ENCODE measurements around the gene EPB41L3. TPM values are rescaled to one million over a fixed set of nuclear protein-coding genes. Genes with fewer than 3 reads are reported as not detected.

The EPB41L3 gene
- polyA plus RNA-seq, 1 donor from 2014 or later, result 19.6 TPM

- Histone ChIP-seq H4K20me1 (ENCODE audit: insufficient read depth) (no peaks in the 10 kb centered on the region), H3K27ac (ENCODE audit: low read length) (no peak overlapping the region)
Measured at GRCh38 chr18:5410582-5410981, 133.2 kb downstream of the EPB41L3 start.

DNA sequence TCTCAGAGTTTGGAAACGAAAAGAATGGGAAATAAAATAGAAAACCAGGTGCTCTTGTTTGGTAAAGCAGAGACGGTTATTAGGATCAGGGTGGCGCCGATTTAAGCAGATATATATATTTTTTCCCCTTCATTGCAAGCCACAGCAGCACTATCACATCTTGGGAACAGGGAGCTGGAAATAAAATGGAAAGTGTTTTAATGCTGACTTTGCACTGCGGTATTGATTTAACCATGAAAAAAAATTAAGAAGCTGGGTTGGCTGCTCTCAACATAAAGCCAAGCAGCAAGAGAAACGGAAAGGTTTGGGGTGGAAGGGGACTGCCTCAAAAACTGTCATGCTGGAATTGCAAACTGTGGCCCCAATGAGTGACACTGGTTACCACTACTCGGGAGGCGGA lies 145.5 kb downstream of the EPB41L3 start:
- no peak for TF ChIP-seq EP300 (conservative IDR thresholded peaks at IDR 0.05; ENCODE audit: poor library complexity, severe bottlenecking)
- no peak for TF ChIP-seq RAD21 (conservative IDR thresholded peaks at IDR 0.05)
- no peak for TF ChIP-seq SMC3 (conservative IDR thresholded peaks at IDR 0.05; ENCODE audit: poor library complexity)
- TF ChIP-seq, protein P1, sequence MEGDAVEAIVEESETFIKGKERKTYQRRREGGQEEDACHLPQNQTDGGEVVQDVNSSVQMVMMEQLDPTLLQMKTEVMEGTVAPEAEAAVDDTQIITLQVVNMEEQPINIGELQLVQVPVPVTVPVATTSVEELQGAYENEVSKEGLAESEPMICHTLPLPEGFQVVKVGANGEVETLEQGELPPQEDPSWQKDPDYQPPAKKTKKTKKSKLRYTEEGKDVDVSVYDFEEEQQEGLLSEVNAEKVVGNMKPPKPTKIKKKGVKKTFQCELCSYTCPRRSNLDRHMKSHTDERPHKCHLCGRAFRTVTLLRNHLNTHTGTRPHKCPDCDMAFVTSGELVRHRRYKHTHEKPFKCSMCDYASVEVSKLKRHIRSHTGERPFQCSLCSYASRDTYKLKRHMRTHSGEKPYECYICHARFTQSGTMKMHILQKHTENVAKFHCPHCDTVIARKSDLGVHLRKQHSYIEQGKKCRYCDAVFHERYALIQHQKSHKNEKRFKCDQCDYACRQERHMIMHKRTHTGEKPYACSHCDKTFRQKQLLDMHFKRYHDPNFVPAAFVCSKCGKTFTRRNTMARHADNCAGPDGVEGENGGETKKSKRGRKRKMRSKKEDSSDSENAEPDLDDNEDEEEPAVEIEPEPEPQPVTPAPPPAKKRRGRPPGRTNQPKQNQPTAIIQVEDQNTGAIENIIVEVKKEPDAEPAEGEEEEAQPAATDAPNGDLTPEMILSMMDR (IDR thresholded peaks at IDR 0.05; ENCODE audit: poor library complexity, severe bottlenecking), result no peak
- TF ChIP-seq POLR2AphosphoS5 (IDR thresholded peaks at IDR 0.05), result no peak
- no peak for TF ChIP-seq REST (IDR thresholded peaks at IDR 0.05; ENCODE audit: borderline replicate concordance)
- TF ChIP-seq TAF1 (IDR thresholded peaks at IDR 0.05; ENCODE audit: low read depth), result no peak
- TF ChIP-seq MXI1 (conservative IDR thresholded peaks at IDR 0.05; ENCODE audit: poor library complexity, severe bottlenecking), result no peak
- no peak for TF ChIP-seq EZH2 (IDR thresholded peaks at IDR 0.05; ENCODE audit: borderline replicate concordance, insufficient read depth, low read length, poor library complexity, severe bottlenecking)
- H3K4me2 ChIP-seq (ENCODE audit: low read length), result no peak overlapping the region

More at GRCh38 chr18:5410582-5410981, 133.2 kb downstream of the EPB41L3 start:
- Histone ChIP-seq H3K27me3 (ENCODE audit: insufficient read depth, low read depth, low read length) (no peaks in the 10 kb centered on the region), H3F3A (ENCODE audit: insufficient read depth, low read length, poor library complexity, severe bottlenecking) (no peaks in the 10 kb centered on the region), H3K4me3 (ENCODE audit: low read length) (no peak overlapping the region), H2AFZ (ENCODE audit: low read depth, low read length) (no peak overlapping the region), H3K36me3 (ENCODE audit: insufficient read depth, low read length) (no peaks in the 10 kb centered on the region), H3K9ac (ENCODE audit: low read length) (no peak overlapping the region), H3K4me2 (ENCODE audit: low read length) (no peak overlapping the region), H3K9me3 (ENCODE audit: low read length) (no peaks in the 10 kb centered on the region), H3K79me2 (replicated peaks; ENCODE audit: insufficient read depth, low read length) (no peaks in the 10 kb centered on the region), H3K9me2 (ENCODE audit: insufficient read depth, low read length) (no peaks in the 10 kb centered on the region)
- TF ChIP-seq REST (IDR thresholded peaks at IDR 0.05; ENCODE audit: borderline replicate concordance), result no peak
- no peak for TF ChIP-seq TAF1 (IDR thresholded peaks at IDR 0.05; ENCODE audit: low read depth)
- no peak for TF ChIP-seq EP300 (conservative IDR thresholded peaks at IDR 0.05; ENCODE audit: poor library complexity, severe bottlenecking)
- no peak for TF ChIP-seq EZH2 (IDR thresholded peaks at IDR 0.05; ENCODE audit: borderline replicate concordance, insufficient read depth, low read length, poor library complexity, severe bottlenecking)
- no peak for TF ChIP-seq RAD21 (conservative IDR thresholded peaks at IDR 0.05)

More for the DNA sequence above, 145.5 kb downstream of the EPB41L3 start:
- no peaks in the 10 kb centered on the region for H3K27me3 ChIP-seq (ENCODE audit: insufficient read depth, low read depth, low read length)
- no peak overlapping the region for H2AFZ ChIP-seq (ENCODE audit: low read depth, low read length)
- no peaks in the 10 kb centered on the region for H3K9me3 ChIP-seq (ENCODE audit: low read length)
- no peaks in the 10 kb centered on the region for H3K79me2 ChIP-seq (replicated peaks; ENCODE audit: insufficient read depth, low read length)
- H3K9ac ChIP-seq (ENCODE audit: low read length), result no peak overlapping the region
- H3K36me3 ChIP-seq (ENCODE audit: insufficient read depth, low read length), result no peaks in the 10 kb centered on the region
- H3K4me3 ChIP-seq (ENCODE audit: low read length), result no peak overlapping the region
- no peak overlapping the region for H3K27ac ChIP-seq (ENCODE audit: low read length)
- H3K9me2 ChIP-seq (ENCODE audit: insufficient read depth, low read length), result no peaks in the 10 kb centered on the region
- no peaks in the 10 kb centered on the region for H4K20me1 ChIP-seq (ENCODE audit: insufficient read depth)
- H3F3A ChIP-seq (ENCODE audit: insufficient read depth, low read length, poor library complexity, severe bottlenecking), result no peaks in the 10 kb centered on the region

All from neural cell (in vitro differentiated cells).